Activated T-cell treated with anti-CD3 and anti-CD28 coated beads, Interleukin-2, amount 50 U/mL, for 24 hours (primary cell): Measurements from ENCODE around the gene INPP1.
A peak's percentile ranks its signal among the peaks of the same experiment; 100 is the strongest.
"Not testable (repeated sequence)": the region's sequence is repeated elsewhere in the genome, so short reads cannot be mapped to it uniquely, and the experiment has no call there.

Experiments used
- DNase-seq: peaks from one replicate; pipeline ENCODE4 v3.0.0-alpha.2; 2020
- H3K27ac Mint-ChIP-seq: 2 replicates; pipeline ENCODE4 v1.8.0; 2020; ENCODE audit warnings: mild to moderate bottlenecking, mixed read lengths
- H3K27me3 Mint-ChIP-seq: 2 replicates; pipeline ENCODE4 v1.8.0; 2020; ENCODE audit warnings: mixed read lengths
- H3K36me3 Mint-ChIP-seq: 2 replicates; pipeline ENCODE4 v1.8.0; 2020; ENCODE audit warnings: low read depth, mixed read lengths
- H3K4me1 Mint-ChIP-seq: 2 replicates; pipeline ENCODE4 v1.8.0; 2020; ENCODE audit warnings: low read depth, mixed read lengths
- H3K4me3 Mint-ChIP-seq: 2 replicates; pipeline ENCODE4 v1.8.0; 2020; ENCODE audit warnings: mild to moderate bottlenecking, moderate library complexity, mixed read lengths
- H3K9me3 Mint-ChIP-seq: 2 replicates; pipeline ENCODE4 v1.8.0; 2020; ENCODE audit warnings: mixed read lengths

Gene INPP1, protein sequence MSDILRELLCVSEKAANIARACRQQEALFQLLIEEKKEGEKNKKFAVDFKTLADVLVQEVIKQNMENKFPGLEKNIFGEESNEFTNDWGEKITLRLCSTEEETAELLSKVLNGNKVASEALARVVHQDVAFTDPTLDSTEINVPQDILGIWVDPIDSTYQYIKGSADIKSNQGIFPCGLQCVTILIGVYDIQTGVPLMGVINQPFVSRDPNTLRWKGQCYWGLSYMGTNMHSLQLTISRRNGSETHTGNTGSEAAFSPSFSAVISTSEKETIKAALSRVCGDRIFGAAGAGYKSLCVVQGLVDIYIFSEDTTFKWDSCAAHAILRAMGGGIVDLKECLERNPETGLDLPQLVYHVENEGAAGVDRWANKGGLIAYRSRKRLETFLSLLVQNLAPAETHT

GRCh38 chr2:190343536-190344275 is at the start of gene INPP1:
Gene INPP1, plus strand, starts transcription at chr2:190343589. Its CDS starts 16,514 bp downstream, at chr2:190360103.
- H3K27ac Mint-ChIP-seq: peak within 1 kb of the TSS; percentile 89
- peak; percentile 71 for DNase-seq
- H3K4me3 Mint-ChIP-seq: peak within 1 kb of the TSS; percentile 84
- no peaks in the 10 kb centered on the region for H3K27me3 Mint-ChIP-seq
- peaks cover 21% of the 10 kb centered on the region for H3K4me1 Mint-ChIP-seq
- H3K36me3 Mint-ChIP-seq: no peaks in the 10 kb centered on the region
- no peaks in the 10 kb centered on the region for H3K9me3 Mint-ChIP-seq

- not testable (repeated sequence) for H3K9me3 Mint-ChIP-seq, H3K27ac Mint-ChIP-seq, H3K4me3 Mint-ChIP-seq, H3K27me3 Mint-ChIP-seq, DNase-seq, H3K4me1 Mint-ChIP-seq
- H3K36me3 Mint-ChIP-seq: peaks cover 84% of the 10 kb centered on the region
Observed at GRCh38 chr2:190297880-190298279, 45.5 kb upstream of the INPP1 start.

DNA sequence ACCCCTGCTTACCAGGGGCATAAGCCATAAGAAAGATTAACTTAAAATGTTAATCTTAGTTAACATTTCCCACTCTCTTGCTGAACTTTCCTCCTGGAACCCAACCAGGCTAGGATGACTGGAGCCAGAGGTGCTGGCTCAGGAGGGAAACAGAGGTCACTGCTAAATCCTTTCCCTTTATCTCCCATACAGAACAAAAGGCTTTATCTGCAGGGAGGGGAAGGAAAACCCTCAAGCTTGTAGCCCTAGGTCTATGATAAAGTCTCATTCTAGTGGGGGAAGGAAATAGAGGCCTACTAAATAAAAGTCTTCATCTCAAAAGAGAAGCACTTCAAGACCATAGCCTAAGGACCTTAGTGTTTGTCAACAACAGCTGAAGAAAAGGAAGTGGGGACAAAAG is 42.4 kb upstream of the INPP1 start:
- no peak overlapping the region for H3K27ac Mint-ChIP-seq
- H3K9me3 Mint-ChIP-seq: no peaks in the 10 kb centered on the region
- H3K36me3 Mint-ChIP-seq: peaks cover 89% of the 10 kb centered on the region
- no peak overlapping the region for H3K4me3 Mint-ChIP-seq
- H3K27me3 Mint-ChIP-seq: no peaks in the 10 kb centered on the region
- DNase-seq: no peak
- H3K4me1 Mint-ChIP-seq: peaks cover 20% of the 10 kb centered on the region

DNA sequence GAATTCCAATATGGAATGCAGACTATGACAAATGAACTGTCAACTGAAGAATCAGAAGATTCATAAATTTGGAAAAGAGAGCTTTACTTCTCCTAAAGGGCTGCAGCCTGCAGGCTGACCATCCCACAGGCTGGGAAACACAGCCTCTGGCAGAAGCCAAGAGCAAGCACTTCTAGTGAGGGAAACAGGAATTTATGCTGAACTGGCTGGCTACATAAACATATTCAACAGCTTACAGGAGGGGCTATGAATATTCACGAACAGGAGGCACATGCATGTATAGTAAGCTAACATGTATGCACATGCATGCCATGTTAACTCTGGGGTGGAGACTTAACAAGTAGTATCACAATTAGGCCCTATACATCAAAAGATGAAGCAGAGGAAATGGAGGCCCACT is 41.3 kb upstream of the INPP1 start:
- Mint-ChIP-seq H3K4me3 (no peak overlapping the region), H3K27ac (no peak overlapping the region), H3K9me3 (no peaks in the 10 kb centered on the region), H3K36me3 (peaks cover 89% of the 10 kb centered on the region), H3K4me1 (peaks cover 20% of the 10 kb centered on the region), H3K27me3 (no peaks in the 10 kb centered on the region)
- no peak for DNase-seq

DNA sequence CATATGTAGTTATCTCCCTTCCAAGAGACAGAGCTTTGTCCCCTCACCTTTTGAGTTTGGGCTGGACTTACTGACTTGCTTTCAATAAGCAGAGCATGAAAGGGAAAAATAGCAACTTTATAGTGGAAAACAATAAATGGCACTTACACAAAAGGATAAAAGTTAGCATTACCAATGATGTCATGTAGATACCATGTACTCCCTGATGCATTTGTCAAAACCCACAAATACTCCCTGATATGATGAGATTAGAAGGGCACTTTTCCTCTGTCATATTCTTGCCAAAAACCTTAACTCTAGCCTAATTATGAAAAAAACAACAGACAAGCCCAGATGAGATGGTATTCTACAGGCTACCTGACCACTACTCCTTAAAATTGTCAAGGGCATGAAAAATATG is 39.7 kb upstream of the INPP1 start:
- Mint-ChIP-seq H3K9me3 (no peaks in the 10 kb centered on the region), H3K4me1 (peaks cover 20% of the 10 kb centered on the region), H3K4me3 (no peak overlapping the region), H3K27ac (no peak overlapping the region), H3K27me3 (no peaks in the 10 kb centered on the region), H3K36me3 (peaks cover 90% of the 10 kb centered on the region)
- no peak for DNase-seq

DNA sequence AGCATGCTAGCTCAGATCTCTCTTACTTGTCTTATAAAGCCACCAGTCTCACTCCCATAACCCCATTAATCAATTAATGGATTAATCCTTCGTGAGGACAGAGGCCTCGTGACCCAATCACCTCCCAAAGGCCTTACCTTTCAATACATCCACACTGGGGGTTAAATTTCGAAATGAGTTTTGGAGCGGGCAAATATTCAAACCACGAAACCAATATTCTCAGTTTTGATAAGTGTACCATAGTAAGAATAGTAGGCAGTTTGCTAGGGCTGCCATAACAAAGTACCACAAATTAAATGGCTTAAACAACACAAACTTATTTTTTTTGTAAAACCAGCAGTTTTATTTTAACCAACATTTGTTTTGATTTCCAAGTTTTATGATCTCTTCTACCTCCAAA is 39.0 kb upstream of the INPP1 start:
- Mint-ChIP-seq H3K4me1 (peaks cover 20% of the 10 kb centered on the region), H3K4me3 (no peak overlapping the region), H3K27me3 (no peaks in the 10 kb centered on the region), H3K9me3 (no peaks in the 10 kb centered on the region), H3K36me3 (peaks cover 94% of the 10 kb centered on the region), H3K27ac (no peak overlapping the region)
- no peak for DNase-seq

DNA sequence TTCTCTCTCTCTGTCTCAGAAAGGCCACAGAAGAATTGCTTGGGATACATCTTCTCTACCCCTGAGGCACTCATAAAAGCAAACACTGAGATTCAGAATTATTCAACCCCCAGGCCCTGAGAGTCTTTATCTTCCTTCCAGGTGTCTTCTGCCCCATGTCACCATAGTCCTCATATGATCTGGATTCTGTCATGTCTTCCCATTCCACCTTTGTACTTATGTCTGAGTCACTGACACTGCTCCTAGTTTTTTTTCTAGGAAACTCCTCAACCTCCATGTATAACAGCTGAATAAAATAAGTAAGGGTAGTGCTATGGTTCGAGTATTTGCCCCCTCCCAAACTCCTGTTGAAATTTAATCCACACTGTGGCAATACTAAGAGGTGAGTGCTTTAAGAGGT is 35.4 kb upstream of the INPP1 start:
- H3K9me3 Mint-ChIP-seq: no peaks in the 10 kb centered on the region
- H3K36me3 Mint-ChIP-seq: peaks cover 88% of the 10 kb centered on the region
- peaks cover 29% of the 10 kb centered on the region for H3K4me1 Mint-ChIP-seq
- no peak overlapping the region for H3K4me3 Mint-ChIP-seq
- no peak for DNase-seq
- H3K27ac Mint-ChIP-seq: no peak overlapping the region
- no peaks in the 10 kb centered on the region for H3K27me3 Mint-ChIP-seq

DNA sequence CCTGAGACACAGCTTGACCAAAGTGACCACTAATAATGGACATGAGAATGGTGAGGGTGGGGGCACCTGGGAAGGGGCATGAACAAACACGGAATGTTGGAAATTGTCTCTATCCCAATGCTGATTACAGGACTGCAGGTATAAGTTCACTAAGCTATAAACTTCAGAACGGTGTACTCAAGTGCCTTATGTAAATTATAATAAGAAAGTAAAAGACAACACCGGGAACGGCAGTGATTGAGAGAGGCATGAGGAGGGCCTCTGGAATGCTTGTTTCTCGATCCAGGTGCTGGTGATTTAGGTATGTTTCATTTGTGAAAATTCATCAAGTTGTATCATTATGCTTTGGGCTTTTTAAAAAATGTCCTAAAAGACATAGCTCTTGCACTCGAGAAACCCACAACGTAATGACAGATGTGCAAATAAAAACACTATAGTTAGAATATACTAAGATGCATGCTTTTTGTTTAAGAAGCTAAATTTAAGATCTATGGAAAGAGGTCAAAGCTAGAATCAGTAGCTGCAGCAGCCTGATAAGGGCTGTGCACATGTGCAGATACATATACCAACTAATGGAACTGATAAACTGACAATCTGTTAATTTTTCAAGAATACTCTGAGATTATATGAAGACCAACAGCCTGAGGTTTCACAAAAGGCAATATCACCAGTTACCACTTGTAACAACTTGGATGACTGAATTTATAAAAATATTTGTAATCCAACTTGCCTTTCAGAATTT is 31.3 kb upstream of the INPP1 start:
- peaks cover 69% of the 10 kb centered on the region for H3K36me3 Mint-ChIP-seq
- peaks cover 41% of the 10 kb centered on the region for H3K4me1 Mint-ChIP-seq
- no peak overlapping the region for H3K27ac Mint-ChIP-seq
- H3K9me3 Mint-ChIP-seq: no peaks in the 10 kb centered on the region
- no peaks in the 10 kb centered on the region for H3K27me3 Mint-ChIP-seq
- DNase-seq: no peak
- H3K4me3 Mint-ChIP-seq: no peak overlapping the region

DNA sequence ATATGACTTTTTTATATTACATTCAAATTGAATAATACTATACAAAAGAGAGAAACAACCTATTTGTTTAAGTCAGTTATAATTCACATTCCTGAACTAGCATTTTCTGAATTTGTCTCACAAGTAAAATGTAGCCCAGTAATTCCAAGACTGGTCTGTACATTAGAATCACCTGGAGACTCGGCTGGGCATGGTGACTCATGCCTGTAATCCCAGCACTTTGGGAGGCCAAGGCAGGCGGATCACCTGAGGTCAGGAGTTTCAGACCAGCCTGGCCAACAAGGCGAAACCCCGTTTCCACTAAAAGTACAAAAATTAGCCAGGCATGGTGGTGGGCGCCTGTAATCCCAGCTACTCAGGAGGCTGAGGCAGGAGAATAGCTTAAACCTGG is 30.8 kb upstream of the INPP1 start:
- not testable (repeated sequence) for H3K9me3 Mint-ChIP-seq, H3K27ac Mint-ChIP-seq, H3K27me3 Mint-ChIP-seq, DNase-seq, H3K4me3 Mint-ChIP-seq
- H3K4me1 Mint-ChIP-seq: peaks cover 46% of the 10 kb centered on the region
- H3K36me3 Mint-ChIP-seq: peaks cover 68% of the 10 kb centered on the region

DNA sequence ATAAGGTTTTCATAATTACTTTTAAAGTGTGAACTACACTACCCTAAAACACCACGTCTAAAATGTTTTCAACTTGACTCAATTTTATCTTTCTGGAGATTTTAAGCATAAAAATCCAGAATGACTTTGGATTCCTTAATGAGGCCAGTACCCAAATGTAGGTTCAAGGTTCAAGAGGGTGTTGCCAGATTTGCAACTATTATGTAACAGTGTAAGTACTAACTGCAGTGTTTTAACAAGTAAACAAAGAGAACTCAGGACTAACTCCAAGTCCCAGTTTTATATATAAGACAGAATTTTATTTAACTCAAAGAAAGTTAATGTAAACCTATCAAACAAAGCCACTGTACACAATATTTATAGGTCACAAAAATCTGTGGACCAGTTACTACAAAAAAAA is 29.5 kb upstream of the INPP1 start:
- Mint-ChIP-seq H3K9me3 (no peaks in the 10 kb centered on the region), H3K4me1 (peaks cover 57% of the 10 kb centered on the region)

GRCh38 chr2:190315273-190315672 is 28.1 kb upstream of the INPP1 start:
- peaks cover 66% of the 10 kb centered on the region for H3K4me1 Mint-ChIP-seq
- no peak for DNase-seq
- H3K27ac Mint-ChIP-seq: no peak overlapping the region
- no peaks in the 10 kb centered on the region for H3K27me3 Mint-ChIP-seq
- no peak overlapping the region for H3K4me3 Mint-ChIP-seq
- peaks cover 56% of the 10 kb centered on the region for H3K36me3 Mint-ChIP-seq
- H3K9me3 Mint-ChIP-seq: no peaks in the 10 kb centered on the region

More for the DNA sequence above, 29.5 kb upstream of the INPP1 start:
- H3K36me3 Mint-ChIP-seq: peaks cover 60% of the 10 kb centered on the region
- DNase-seq: no peak
- no peaks in the 10 kb centered on the region for H3K27me3 Mint-ChIP-seq
- no peak overlapping the region for H3K4me3 Mint-ChIP-seq
- no peak overlapping the region for H3K27ac Mint-ChIP-seq

- Mint-ChIP-seq H3K27ac (peak overlapping the region; percentile 100), H3K4me1 (peaks cover 76% of the 10 kb centered on the region), H3K27me3 (no peaks in the 10 kb centered on the region), H3K4me3 (peak overlapping the region; percentile 87), H3K36me3 (peaks cover 33% of the 10 kb centered on the region), H3K9me3 (no peaks in the 10 kb centered on the region)
- DNase-seq: no peak
Observed at GRCh38 chr2:190318514-190318913, 24.9 kb upstream of the INPP1 start.

GRCh38 chr2:190318931-190319554 is 24.3 kb upstream of the INPP1 start:
- H3K9me3 Mint-ChIP-seq: no peaks in the 10 kb centered on the region
- H3K27me3 Mint-ChIP-seq: no peaks in the 10 kb centered on the region
- H3K27ac Mint-ChIP-seq: peak overlapping the region; percentile 100
- H3K4me3 Mint-ChIP-seq: peak overlapping the region; percentile 87
- H3K4me1 Mint-ChIP-seq: peaks cover 73% of the 10 kb centered on the region
- peaks cover 31% of the 10 kb centered on the region for H3K36me3 Mint-ChIP-seq
- DNase-seq: peak; percentile 52
